Left ventricle myocardium inferior (tissue), 1 donor: ENCODE data around the gene FBXO9. TPM values are rescaled to one million over a fixed set of nuclear protein-coding genes. Genes with fewer than 3 reads are reported as not detected.
A peak's percentile ranks its signal among the peaks of the same experiment; 100 is the strongest.

Source experiments
- DNase-seq: peaks from one replicate; pipeline ENCODE4 v3.0.0-alpha.2; 2020
- H3K27ac ChIP-seq: fragments of 200-600 bp; replicated peaks from 2 replicates; pipeline ENCODE4 v1.8.0; 2021
- H3K27me3 ChIP-seq: fragments of 200-600 bp; 2 replicates; pipeline ENCODE4 v1.8.0; 2021; ENCODE audit warnings: low read depth
- H3K36me3 ChIP-seq: fragments of 200-600 bp; 2 replicates; pipeline ENCODE4 v1.8.0; 2021
- H3K4me1 ChIP-seq: fragments of 200-600 bp; 2 replicates; pipeline ENCODE4 v1.8.0; 2021
- H3K4me3 ChIP-seq: fragments of 200-600 bp; 2 replicates; pipeline ENCODE4 v1.8.0; 2021; ENCODE audit warnings: mild to moderate bottlenecking, moderate library complexity
- H3K9me3 ChIP-seq: fragments of 200-600 bp; replicated peaks from 2 replicates; pipeline ENCODE4 v1.8.0; 2021
- CTCF ChIP-seq: fragments of 200-600 bp; IDR thresholded peaks from 2 replicates; pipeline ENCODE4 v1.8.0; 2021; ENCODE audit warnings: antibody characterized with exemption, mild to moderate bottlenecking, borderline replicate concordance
- intact Hi-C: fragments of 100-400 bp; cut with micrococcal nuclease; formaldehyde crosslinking; loops from one replicate; pipeline ENCODE4 v1.11.0; 2022
- total RNA-seq: library from RNA; stranded (reverse); fragmentation: NEBNext Ultra II Directional; extraction: Animal tissue kit (Norgen Biotek cat#: 25700); gene quantifications from one replicate; pipeline ENCODE4 v1.2.1, GENCODE V29; 2021
- donor health status: DM: no; HTN: yes; CAD: no; lungs with severe emphysema.

Gene FBXO9
- total RNA-seq, 1 donor from 2014 or later: 56.4 TPM

GRCh38 chr6:53031281-53031680 is 33.9 kb upstream of the FBXO9 start:
- peaks cover 72% of the 10 kb centered on the region for H3K36me3 ChIP-seq
- no peak for DNase-seq
- H3K27ac ChIP-seq: no peak overlapping the region
- H3K27me3 ChIP-seq: no peaks in the 10 kb centered on the region
- peaks cover 54% of the 10 kb centered on the region for H3K4me1 ChIP-seq
- TF ChIP-seq CTCF: no peak
- no peaks in the 10 kb centered on the region for H3K9me3 ChIP-seq
- intact Hi-C loops: no loop called here
- no peak overlapping the region for H3K4me3 ChIP-seq

DNA sequence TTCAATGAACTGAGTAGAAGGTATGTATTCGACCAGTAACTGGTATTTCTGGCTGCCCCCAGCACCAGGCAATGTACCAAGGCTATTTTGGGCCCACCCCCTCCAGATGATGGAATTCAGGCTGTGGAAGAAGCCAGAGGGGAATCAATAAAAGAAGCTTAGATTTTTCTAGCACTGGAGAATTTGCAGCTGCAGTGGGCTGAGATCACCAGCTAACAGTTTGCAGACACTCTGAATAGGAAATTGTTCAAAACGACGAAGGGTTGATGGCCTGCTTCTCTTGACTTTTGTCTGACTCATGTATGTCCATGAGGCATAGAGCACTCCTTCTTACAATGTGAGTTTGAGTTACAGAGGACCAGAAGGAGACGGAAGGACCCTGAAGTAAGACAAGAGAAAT is 32.4 kb upstream of the FBXO9 start:
- Histone ChIP-seq H3K4me1 (peaks cover 50% of the 10 kb centered on the region), H3K36me3 (peaks cover 68% of the 10 kb centered on the region), H3K4me3 (no peak overlapping the region), H3K27ac (peak overlapping the region; percentile 10), H3K27me3 (no peaks in the 10 kb centered on the region), H3K9me3 (no peaks in the 10 kb centered on the region)
- intact Hi-C loops: no loop called here
- DNase-seq: no peak
- no peak for TF ChIP-seq CTCF

GRCh38 chr6:53033764-53034163 is 31.4 kb upstream of the FBXO9 start:
- Histone ChIP-seq H3K36me3 (peaks cover 61% of the 10 kb centered on the region), H3K9me3 (no peaks in the 10 kb centered on the region), H3K27ac (peak overlapping the region; percentile 10), H3K4me1 (peaks cover 52% of the 10 kb centered on the region), H3K4me3 (no peak overlapping the region), H3K27me3 (no peaks in the 10 kb centered on the region)
- intact Hi-C loops: no loop called here
- no peak for DNase-seq
- no peak for TF ChIP-seq CTCF

GRCh38 chr6:53035549-53036213 is 29.5 kb upstream of the FBXO9 start:
- intact Hi-C loops: no loop called here
- Histone ChIP-seq H3K4me1 (peaks cover 54% of the 10 kb centered on the region), H3K27ac (peak overlapping the region; percentile 57), H3K36me3 (peaks cover 61% of the 10 kb centered on the region), H3K27me3 (no peaks in the 10 kb centered on the region), H3K4me3 (no peak overlapping the region), H3K9me3 (no peaks in the 10 kb centered on the region)
- DNase-seq: no peak
- TF ChIP-seq CTCF: no peak

GRCh38 chr6:53038141-53038540 is 27.1 kb upstream of the FBXO9 start:
- peaks cover 52% of the 10 kb centered on the region for H3K36me3 ChIP-seq
- TF ChIP-seq CTCF: no peak
- no peaks in the 10 kb centered on the region for H3K9me3 ChIP-seq
- intact Hi-C loops: no loop called here
- DNase-seq: no peak
- H3K27ac ChIP-seq: no peak overlapping the region
- peaks cover 66% of the 10 kb centered on the region for H3K4me1 ChIP-seq
- H3K27me3 ChIP-seq: no peaks in the 10 kb centered on the region
- H3K4me3 ChIP-seq: no peak overlapping the region

- Histone ChIP-seq H3K36me3 (peaks cover 52% of the 10 kb centered on the region), H3K4me1 (peaks cover 66% of the 10 kb centered on the region), H3K27me3 (no peaks in the 10 kb centered on the region), H3K4me3 (no peak overlapping the region), H3K9me3 (no peaks in the 10 kb centered on the region), H3K27ac (no peak overlapping the region)
- no peak for DNase-seq
- no peak for TF ChIP-seq CTCF
- intact Hi-C loops: no loop called here
These were observed 26.6 kb upstream of the FBXO9 start for GRCh38 chr6:53038596-53038995.
